Left forelimb (tissue), 1 donor: Measurements from ENCODE around the gene TYRO3.
"Not testable (repeated sequence)": the region's sequence is repeated elsewhere in the genome, so short reads cannot be mapped to it uniquely, and the experiment has no call there.

Source experiments
- DNase-seq: peaks from one replicate; pipeline ENCODE4 v3.0.0-alpha.2; 2018; ENCODE audit warnings: low spot score

The TYRO3 gene

GRCh38 chr15:41574158-41574557 lies 15.1 kb downstream of the TYRO3 start:
- DNase-seq: no peak

- DNase-seq: no peak
Measured at GRCh38 chr15:41575282-41575681, 16.3 kb downstream of the TYRO3 start.

DNA sequence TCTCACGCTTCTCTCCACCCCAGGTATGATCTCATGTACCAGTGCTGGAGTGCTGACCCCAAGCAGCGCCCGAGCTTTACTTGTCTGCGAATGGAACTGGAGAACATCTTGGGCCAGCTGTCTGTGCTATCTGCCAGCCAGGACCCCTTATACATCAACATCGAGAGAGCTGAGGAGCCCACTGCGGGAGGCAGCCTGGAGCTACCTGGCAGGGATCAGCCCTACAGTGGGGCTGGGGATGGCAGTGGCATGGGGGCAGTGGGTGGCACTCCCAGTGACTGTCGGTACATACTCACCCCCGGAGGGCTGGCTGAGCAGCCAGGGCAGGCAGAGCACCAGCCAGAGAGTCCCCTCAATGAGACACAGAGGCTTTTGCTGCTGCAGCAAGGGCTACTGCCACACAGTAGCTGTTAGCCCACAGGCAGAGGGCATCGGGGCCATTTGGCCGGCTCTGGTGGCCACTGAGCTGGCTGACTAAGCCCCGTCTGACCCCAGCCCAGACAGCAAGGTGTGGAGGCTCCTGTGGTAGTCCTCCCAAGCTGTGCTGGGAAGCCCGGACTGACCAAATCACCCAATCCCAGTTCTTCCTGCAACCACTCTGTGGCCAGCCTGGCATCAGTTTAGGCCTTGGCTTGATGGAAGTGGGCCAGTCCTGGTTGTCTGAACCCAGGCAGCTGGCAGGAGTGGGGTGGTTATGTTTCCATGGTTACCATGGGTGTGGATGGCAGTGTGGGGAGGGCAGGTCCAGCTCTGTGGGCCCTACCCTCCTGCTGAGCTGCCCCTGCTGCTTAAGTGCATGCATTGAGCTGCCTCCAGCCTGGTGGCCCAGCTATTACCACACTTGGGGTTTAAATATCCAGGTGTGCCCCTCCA lies 19.1 kb downstream of the TYRO3 start:
- no peak for DNase-seq

GRCh38 chr15:41578736-41579383 lies 19.8 kb downstream of the TYRO3 start:
- DNase-seq: no peak

DNA sequence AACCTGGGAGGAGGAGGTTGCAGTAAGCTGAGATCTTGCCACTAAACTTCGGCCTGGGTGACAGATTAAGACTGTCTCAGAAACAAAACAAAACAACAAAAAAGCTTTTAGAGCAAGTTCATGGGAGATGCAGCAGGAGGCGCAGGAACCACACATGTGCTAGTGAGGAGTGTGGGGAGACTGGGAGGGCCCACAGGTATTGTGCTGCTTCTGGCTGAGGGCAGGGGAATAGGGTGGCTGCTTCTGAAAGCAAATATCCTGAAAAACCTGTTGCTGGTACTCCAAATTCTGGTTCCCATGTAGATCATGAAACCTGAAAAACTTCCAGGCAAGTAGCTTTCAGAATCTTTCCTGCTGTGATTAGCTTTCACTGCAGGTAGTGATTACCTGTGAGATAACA lies 22.1 kb downstream of the TYRO3 start:
- DNase-seq: no peak

GRCh38 chr15:41583795-41584194 lies 24.8 kb downstream of the TYRO3 start:
- DNase-seq: no peak

DNA sequence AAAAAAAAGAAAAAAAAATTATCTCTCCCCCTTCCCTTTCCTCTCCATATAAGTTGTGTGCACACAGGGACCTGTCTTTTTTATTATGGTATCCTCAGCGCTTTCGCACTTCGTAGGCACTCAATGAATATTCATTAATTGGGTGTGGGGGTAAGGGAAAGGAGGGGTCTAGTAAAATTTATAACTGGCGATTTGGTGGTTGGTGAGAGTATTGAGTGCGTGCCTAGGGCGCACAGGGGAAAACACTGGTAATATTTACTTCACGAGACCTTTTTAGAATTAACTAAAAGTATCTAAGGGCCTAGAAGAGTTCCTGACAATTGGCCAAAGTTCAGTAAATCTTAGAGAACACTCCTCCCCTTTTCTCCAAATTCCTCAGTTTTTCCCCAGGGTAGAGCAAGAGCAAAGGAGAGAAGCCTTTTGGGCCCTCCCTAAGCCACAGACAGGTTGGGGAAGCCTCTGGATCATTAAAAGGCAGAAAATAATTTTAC lies 25.7 kb downstream of the TYRO3 start:
- no peak for DNase-seq

GRCh38 chr15:41585127-41586047 lies 26.4 kb downstream of the TYRO3 start:
- peak; percentile 80 for DNase-seq

DNA sequence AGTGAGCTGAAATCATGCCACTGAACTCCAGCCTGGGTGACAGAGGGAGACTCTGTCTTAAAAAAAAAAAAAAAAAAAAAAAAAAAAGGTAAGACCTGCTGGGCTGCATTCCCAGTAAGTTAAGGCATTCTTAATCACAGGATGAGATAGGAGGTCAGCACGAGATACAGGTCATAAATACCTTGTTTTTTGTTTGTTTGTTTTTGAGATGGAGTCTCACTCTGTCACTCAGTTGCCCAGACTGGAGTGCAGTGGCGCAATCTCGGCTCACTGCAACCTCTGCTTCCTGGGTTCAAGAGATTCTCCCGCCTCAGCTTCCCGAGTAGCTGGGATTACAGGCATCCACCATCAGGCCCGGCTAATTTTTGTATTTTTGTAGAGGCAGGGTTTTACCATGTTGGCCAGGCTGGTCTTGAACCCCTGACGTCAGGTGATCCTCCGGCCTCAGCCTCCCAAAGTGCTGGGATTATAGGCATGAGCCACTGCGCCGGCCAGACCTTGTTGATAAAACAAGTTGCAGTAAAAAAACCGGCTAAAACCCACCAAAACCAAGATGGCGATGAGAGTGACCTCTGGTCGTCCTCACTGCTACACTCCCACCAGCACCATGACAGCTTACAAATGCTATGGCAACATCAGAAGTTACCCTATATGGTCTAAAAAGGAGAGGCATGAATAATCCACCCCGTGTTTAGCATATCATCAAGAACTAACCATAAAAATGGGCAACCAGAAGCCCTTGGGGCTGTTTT lies 27.7 kb downstream of the TYRO3 start:
- not testable (repeated sequence) for DNase-seq

DNA sequence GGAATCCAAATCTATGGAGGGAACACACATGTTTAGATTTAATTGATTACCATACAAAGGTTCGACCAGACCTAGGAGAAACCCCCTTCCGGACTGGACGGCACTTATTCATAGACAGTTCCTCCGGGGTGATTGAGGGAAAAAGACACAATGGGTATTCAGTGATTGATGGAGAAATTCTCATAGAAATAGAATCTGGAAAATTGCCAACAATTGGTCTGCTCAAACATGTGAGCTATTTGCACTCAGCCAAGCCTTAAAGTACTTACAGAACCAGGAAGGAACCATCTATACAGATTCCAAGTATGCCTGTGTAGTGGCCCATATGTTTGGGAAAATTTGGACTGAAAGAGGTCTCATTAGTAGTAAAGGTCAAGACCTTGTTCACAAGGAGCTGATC lies 30.0 kb downstream of the TYRO3 start:
- not testable (repeated sequence) for DNase-seq

DNA sequence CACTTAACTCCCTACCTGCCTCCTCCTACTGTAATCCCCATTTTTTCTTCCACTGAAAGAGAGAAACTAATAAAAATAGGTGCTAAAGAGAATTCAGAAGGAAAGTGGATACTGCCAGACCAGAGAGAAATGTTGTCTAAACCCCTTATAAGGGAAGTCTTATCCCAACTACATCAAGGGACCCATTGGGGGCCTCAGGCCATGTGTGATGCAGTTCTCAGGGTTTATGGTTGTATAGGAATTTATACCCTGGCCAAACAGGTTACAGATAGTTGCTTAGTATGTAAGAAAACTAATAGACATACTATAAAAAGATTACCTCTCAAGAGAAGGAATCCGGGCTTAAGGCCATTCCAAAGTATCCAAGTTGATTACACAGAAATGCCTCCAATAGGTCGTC lies 30.6 kb downstream of the TYRO3 start:
- not testable (repeated sequence) for DNase-seq

DNA sequence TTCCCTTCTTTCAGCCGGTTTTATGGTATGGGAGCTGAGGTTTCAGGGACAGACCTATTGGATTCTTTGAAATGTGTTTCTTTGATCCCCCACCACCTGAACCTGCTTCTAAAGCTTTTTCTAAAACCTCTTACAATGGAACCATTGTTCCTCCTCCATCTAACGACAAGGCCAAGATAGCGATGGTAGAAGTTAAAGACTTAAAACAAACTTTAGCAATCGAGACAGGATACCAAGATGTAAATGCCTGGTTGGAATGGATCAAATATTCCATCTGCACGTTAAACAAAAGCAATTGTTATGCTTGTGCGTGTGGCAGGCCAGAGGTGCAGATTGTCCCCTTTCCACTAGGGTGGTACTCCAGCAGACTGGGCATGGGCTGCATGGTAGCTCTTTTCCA lies 32.2 kb downstream of the TYRO3 start:
- DNase-seq: not testable (repeated sequence)

- not testable (repeated sequence) for DNase-seq
Measured at GRCh38 chr15:41592718-41593117, 33.7 kb downstream of the TYRO3 start.

DNA sequence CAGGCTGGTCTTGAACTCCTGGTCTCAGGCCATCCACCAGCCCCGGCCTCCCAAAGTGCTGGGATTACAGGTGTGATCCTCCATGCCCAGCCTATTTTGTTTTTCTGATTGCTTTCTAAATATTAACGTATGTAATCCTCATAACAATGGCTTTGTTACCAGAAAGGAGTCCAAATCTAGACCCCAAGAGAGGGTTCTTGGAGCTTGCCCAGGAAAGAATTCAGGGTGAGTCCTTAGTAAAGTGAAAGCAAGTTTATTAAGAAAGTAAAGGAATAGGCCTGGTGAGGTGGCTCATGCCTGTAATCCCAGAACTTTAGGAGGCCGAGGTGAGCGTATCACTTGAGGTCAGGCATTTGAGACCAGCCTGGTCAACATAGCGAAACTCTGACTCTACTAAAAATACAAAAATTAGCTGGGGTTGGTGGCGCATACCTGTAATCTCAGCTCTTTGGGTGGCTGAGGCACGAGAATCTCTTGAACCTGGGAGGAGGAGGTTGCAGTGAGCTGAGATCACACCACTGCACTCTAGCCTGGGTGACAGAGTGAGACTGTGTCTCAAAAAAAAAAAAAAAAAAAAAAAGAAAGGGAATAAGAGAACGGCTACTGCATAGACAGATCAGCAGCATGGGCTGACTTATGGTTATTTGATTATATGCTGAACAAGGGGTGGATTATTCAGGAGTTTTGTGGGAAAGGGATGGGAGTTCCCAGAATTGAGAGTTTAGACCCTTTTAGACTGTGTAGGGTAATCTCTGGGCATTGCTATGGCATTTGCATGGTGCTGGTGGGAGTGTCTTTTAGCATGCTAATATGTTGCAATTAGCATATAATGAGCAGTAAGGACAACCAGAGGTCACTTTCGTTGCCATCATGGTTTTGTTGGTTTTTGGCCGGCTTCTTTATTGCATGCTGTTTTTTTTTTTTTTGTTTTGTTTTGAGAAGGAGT lies 36.1 kb downstream of the TYRO3 start:
- no peak for DNase-seq

- DNase-seq: no peak
Measured at GRCh38 chr15:41596972-41597371, 38.0 kb downstream of the TYRO3 start.

DNA sequence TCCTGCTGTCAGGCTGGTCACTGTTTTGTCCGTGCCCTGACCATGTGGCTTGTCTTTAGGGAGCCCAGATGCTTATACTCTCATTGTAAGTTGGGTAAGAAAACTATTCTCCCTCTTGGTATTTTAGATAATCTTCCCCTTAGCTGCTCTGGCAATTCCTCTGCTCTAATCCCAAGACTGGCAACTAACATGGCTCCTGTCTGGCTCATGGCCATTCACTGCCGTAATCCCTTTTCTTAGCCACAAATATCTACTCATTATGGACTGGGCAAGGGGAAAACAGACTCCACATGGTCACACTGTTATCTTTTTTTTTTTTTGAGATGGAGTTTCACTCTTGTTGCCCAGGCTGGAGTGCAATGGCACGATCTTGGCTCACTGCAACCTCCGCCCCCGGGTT lies 38.8 kb downstream of the TYRO3 start:
- DNase-seq: no peak

DNA sequence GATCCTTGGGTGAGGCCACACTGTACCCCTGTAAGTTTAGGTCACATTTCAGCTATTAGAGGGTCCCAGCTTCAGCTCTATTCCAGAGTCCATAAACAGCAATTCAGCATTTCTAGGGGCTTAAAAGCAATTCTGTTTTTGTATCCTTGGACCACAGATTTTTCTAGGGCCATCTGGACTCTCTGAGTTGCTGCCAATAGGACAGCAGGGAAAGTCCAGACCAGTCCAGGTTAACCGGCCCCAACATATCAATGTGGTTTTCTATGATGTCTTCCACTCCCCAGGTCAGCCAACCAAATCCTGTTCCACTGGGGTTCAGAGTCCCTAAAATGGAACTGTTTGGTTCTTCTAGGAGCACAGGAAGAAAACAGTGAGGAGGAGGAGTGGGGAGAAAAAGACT lies 40.0 kb downstream of the TYRO3 start:
- DNase-seq: no peak

- no peak for DNase-seq
Measured at GRCh38 chr15:41603411-41603935, 44.5 kb downstream of the TYRO3 start.

DNA sequence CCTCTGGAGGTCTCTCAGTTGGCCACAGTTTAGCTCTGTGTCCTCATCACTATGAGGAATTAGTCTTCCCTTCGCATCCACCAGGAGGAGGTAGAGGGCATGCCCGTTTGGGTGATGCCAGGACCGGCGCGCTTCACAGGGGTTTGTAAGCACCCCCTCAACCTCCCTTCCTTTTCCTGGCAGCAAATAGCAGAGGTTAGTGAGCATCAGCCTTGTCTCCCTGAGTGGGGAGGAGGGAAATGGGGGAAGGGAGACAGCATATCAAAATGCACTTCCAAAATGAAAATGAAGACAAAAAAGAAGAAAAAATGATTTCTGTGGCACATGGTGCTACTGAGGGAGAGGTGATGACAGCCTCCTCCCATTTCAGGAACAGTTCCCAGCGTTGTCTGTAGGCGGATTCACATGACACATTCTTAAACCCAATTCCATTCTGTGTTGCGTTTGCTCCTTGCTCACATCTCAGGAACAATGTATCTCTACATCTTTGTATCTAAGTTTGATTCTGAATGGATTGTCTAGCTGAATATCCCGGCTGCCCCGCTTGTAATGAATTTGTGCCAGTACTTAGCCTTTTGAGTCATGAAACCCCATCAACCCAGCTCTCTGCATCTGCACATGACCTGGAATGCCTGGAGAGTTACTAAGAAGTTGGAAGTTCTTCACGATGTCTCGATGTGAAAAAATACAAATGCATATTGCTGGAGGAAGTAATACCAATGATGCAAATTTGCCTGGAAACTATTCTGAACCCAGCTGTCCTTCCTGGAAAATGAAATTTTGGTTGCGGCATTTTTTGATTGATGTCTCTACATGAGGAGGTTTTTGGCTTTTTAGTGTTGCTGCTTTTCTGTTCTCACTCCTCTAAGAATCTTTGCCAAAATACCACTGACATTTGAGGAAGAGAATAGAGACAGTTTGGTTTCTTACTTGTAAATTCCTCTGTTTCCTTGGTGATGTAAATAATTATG lies 45.2 kb downstream of the TYRO3 start:
- peak; percentile 67 for DNase-seq
